Measurements from ENCODE around the gene RC3H1.

DNA sequence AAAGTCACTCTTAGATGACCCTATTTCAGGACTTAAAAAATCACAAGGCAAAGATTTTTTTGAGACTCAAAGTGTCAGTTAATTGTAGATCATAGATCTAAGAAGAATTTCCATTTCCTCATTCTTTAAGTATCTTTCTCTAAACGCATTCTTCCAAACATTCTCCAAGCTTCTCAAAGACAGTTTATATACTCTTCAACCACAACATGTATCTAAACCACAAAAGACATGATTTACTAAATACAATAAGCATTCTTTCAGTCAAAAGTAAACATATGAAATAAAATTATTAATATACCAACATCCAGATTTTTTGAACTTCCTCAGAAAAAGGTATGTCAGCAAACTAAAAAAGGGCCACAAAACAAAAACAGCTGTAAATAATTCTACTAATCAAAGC is 24.4 kb downstream of the RC3H1 start:
- TF ChIP-seq POLR2A (IDR thresholded peaks at IDR 0.05) = no peak
- no peak for TF ChIP-seq CTCF (IDR thresholded peaks at IDR 0.05)

Measured in Peyer's patch (tissue), 4 donors.